ENCODE results near the gene HNRNPCL1.

The HNRNPCL1 gene

DNA sequence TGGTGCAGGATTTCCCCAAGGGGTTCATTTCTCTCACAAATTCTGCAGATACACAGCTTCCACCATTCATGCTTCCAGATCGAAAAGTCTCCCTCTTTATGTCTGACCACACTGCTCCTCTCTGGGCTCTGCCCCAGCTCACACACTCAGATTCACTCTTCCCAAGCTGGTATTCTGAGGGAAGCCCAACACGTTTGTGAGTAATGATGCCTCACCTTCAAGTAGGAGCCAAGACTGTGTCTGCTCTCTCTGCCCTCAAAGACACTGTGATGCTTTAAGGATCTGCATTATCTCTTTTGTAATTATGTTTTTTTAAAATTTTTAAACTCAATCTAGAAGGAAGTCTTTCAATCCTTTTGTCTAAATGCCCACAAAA is 37.1 kb downstream of the HNRNPCL1 start:
- Histone ChIP-seq H3K9me3 (no peaks in the 10 kb centered on the region), H3K4me3 (ENCODE audit: low read depth in 1 of 2, low read length in 1 of 2) (no peak overlapping the region), H3K4me1 (ENCODE audit: control insufficient read depth in 1 of 2, insufficient read depth in 1 of 2, low read depth in 1 of 2, low read length in 1 of 2) (no peaks in the 10 kb centered on the region), H3K27me3 (no peaks in the 10 kb centered on the region), H3K27ac (no peak overlapping the region), H3K36me3 (no peaks in the 10 kb centered on the region)
- TF ChIP-seq, protein P1, sequence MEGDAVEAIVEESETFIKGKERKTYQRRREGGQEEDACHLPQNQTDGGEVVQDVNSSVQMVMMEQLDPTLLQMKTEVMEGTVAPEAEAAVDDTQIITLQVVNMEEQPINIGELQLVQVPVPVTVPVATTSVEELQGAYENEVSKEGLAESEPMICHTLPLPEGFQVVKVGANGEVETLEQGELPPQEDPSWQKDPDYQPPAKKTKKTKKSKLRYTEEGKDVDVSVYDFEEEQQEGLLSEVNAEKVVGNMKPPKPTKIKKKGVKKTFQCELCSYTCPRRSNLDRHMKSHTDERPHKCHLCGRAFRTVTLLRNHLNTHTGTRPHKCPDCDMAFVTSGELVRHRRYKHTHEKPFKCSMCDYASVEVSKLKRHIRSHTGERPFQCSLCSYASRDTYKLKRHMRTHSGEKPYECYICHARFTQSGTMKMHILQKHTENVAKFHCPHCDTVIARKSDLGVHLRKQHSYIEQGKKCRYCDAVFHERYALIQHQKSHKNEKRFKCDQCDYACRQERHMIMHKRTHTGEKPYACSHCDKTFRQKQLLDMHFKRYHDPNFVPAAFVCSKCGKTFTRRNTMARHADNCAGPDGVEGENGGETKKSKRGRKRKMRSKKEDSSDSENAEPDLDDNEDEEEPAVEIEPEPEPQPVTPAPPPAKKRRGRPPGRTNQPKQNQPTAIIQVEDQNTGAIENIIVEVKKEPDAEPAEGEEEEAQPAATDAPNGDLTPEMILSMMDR (IDR thresholded peaks at IDR 0.05), result no peak

DNA sequence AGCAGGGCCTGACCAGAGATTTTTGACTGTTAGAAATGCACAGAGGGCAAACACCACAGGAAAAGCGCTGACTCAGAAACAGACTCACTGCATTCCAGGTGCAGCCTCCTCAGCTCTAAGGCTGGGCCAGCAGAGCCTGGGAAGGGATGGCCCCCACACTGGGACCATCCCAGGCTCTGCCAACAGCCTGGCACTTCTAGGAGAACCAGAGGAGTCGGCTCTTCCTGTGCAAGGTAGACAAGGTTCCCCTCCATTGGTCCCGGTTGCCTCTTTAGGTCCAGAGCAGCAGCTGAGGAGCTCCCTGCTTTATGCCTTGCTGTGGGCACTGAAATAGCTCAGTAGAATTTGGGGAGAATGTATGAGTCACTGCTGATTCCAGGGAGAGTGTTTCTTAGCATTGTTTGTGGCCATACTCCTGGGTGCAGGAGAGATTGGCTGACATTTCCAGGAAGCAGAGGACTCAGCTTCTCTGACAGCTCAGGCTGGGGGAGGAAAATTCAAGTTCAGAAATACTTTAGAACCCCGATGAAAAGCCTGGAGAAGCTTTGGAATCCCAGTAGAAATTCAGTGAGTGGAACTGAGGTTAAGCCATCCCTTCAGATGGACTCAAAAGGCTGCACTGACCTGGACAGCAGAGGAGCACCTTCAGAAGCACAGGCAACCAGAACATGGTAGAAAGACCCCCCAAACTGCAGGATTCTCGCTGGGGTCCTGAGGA is 37.7 kb downstream of the HNRNPCL1 start:
- Histone ChIP-seq H3K36me3 (no peaks in the 10 kb centered on the region), H3K27me3 (no peaks in the 10 kb centered on the region), H3K9me3 (no peaks in the 10 kb centered on the region), H3K4me3 (ENCODE audit: low read depth in 1 of 2, low read length in 1 of 2) (no peak overlapping the region), H3K27ac (no peak overlapping the region), H3K4me1 (ENCODE audit: control insufficient read depth in 1 of 2, insufficient read depth in 1 of 2, low read depth in 1 of 2, low read length in 1 of 2) (no peaks in the 10 kb centered on the region)
- TF ChIP-seq, protein P1 (IDR thresholded peaks at IDR 0.05), result no peak

DNA sequence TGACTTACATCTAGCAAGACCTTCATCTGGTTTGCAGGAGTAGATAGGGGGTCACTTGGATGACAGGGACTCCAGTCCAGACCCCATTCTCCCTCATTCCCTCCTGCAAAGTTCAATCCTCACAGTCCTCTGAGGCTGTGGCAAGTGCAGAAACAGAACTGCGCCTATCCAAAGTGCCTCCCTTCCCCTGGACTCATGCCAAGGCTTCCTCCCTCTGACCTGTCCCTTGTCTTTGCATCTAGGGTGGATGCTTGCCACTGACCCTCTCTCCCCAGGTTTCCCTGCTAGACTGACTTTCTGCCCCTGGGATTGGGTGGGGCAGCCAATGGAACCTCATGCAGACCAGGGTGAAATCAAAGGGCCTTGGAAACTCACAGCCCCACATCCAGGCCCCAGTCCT is 38.6 kb downstream of the HNRNPCL1 start:
- H3K36me3 ChIP-seq, result no peaks in the 10 kb centered on the region
- H3K27ac ChIP-seq, result no peak overlapping the region
- TF ChIP-seq, protein P1 (IDR thresholded peaks at IDR 0.05), result no peak
- no peaks in the 10 kb centered on the region for H3K27me3 ChIP-seq
- H3K4me1 ChIP-seq (ENCODE audit: control insufficient read depth in 1 of 2, insufficient read depth in 1 of 2, low read depth in 1 of 2, low read length in 1 of 2), result no peaks in the 10 kb centered on the region
- no peak overlapping the region for H3K4me3 ChIP-seq (ENCODE audit: low read depth in 1 of 2, low read length in 1 of 2)
- no peaks in the 10 kb centered on the region for H3K9me3 ChIP-seq

DNA sequence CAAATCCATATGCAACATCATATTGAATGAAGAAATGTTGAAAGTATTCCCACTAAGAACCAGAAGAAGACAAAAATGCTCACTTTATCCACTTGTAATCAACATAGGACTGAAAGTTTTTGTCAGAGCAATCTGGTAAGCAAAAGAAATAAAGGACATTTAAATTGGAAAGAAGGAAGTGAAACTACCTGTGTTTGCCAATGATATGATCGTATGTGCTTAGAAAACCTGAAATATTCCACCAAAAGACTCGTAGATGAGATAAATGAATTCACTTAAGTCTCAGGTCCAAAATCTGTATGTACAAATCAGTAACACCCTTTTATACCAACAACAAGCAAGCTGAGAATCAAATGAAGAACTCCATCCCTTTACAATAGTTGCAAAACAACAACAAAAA is 48.8 kb downstream of the HNRNPCL1 start:
- no peaks in the 10 kb centered on the region for H3K36me3 ChIP-seq

DNA sequence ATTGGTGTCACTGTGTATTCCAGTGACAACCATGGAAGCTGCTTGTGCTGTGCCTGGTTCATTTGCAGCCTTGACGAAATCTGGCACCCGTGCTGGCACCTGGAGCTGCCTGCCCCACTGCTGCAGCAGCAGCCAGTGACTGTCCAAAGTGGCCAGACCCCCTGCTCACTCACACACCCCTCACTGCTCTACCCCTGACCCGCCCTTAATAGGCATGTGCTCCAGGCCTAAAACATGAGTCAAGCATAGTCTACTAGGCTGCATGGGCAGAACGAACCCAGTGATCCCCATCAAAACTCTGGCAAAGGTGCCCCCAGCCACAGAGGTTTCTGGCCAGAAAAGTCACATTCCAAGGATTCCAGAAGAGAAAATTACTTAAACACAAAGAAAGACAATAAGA is 49.6 kb downstream of the HNRNPCL1 start:
- Histone ChIP-seq H3K4me3 (ENCODE audit: low read depth in 1 of 2, low read length in 1 of 2) (no peak overlapping the region), H3K9me3 (no peaks in the 10 kb centered on the region), H3K4me1 (ENCODE audit: control insufficient read depth in 1 of 2, insufficient read depth in 1 of 2, low read depth in 1 of 2, low read length in 1 of 2) (no peaks in the 10 kb centered on the region), H3K27ac (no peak overlapping the region), H3K27me3 (no peaks in the 10 kb centered on the region), H3K36me3 (no peaks in the 10 kb centered on the region)
- TF ChIP-seq, protein P1 (IDR thresholded peaks at IDR 0.05), result no peak

More for the DNA sequence above, 48.8 kb downstream of the HNRNPCL1 start:
- H3K9me3 ChIP-seq, result no peaks in the 10 kb centered on the region
- H3K4me3 ChIP-seq (ENCODE audit: low read depth in 1 of 2, low read length in 1 of 2), result no peak overlapping the region
- no peaks in the 10 kb centered on the region for H3K4me1 ChIP-seq (ENCODE audit: control insufficient read depth in 1 of 2, insufficient read depth in 1 of 2, low read depth in 1 of 2, low read length in 1 of 2)
- H3K27me3 ChIP-seq, result no peaks in the 10 kb centered on the region
- no peak overlapping the region for H3K27ac ChIP-seq
- TF ChIP-seq, protein P1 (IDR thresholded peaks at IDR 0.05), result no peak

Data from neutrophil (primary cell).